WTC11 (cell line): ENCODE results near the gene GNL1. TPM values are rescaled to one million over a fixed set of nuclear protein-coding genes. Genes with fewer than 3 reads are reported as not detected.

ENCODE experiments used
- ATAC-seq: fragments of 200-7000 bp; cut with Tn5 transposase; 2 replicates; pipeline ENCODE4 v1.10.0; 2021; ENCODE audit warnings: mild to moderate bottlenecking, moderate library complexity
- CTCF ChIA-PET: fragments of 300-600 bp; sonication (Branson Sonifier 250); formaldehyde crosslinking; loops from one replicate; lab custom pipeline; 2021; ENCODE audit warnings: antibody characterized with exemption; lab: Charles Lee
- POLR2A ChIA-PET: fragments of 350-600 bp; sonication (Branson Sonifier 250); formaldehyde crosslinking; loops from one replicate; lab custom pipeline; 2021; ENCODE audit warnings: antibody characterized with exemption; lab: Charles Lee
- DNase-seq: peaks from one replicate; pipeline ENCODE4 v3.0.0; 2021; ENCODE audit warnings: low spot score
- H3K27ac Mint-ChIP-seq: 2 replicates; pipeline ENCODE4 v1.8.0; 2021; ENCODE audit warnings: mixed read lengths
- H3K27me3 Mint-ChIP-seq: 2 replicates; pipeline ENCODE4 v1.8.0; 2021; ENCODE audit warnings: low read depth, mild to moderate bottlenecking, moderate library complexity, mixed read lengths
- H3K36me3 Mint-ChIP-seq: 2 replicates; pipeline ENCODE4 v1.8.0; 2021; ENCODE audit warnings: mixed read lengths
- H3K4me1 Mint-ChIP-seq: 2 replicates; pipeline ENCODE4 v1.8.0; 2022; ENCODE audit warnings: mixed read lengths
- H3K4me3 Mint-ChIP-seq: 2 replicates; pipeline ENCODE4 v1.8.0; 2021; ENCODE audit warnings: mild to moderate bottlenecking, moderate library complexity, mixed read lengths
- H3K9me3 Mint-ChIP-seq: 2 replicates; pipeline ENCODE4 v1.8.0; 2021; ENCODE audit warnings: mixed read lengths
- ARID4B ChIP-seq: sonication (generic); formaldehyde crosslinking; IDR thresholded peaks from 2 replicates; pipeline ENCODE4 v1.8.0; 2023; ENCODE audit warnings: missing genetic modification reagents, mild to moderate bottlenecking, borderline replicate concordance
- CDX4 ChIP-seq: fragments of 250-450 bp; sonication (Bioruptor Pico); IDR thresholded peaks from 2 replicates; pipeline ENCODE4 v1.9.0; 2021; ENCODE audit warnings: moderate library complexity, mild to moderate bottlenecking, inconsistent platforms, borderline replicate concordance
- CTCF ChIP-seq: fragments of 200-600 bp; IDR thresholded peaks from 2 replicates; pipeline ENCODE4 v1.8.0; 2022; ENCODE audit warnings: antibody characterized with exemption
- HMGA2 ChIP-seq: fragments of 250-450 bp; sonication (Bioruptor Pico); IDR thresholded peaks from 2 replicates; pipeline ENCODE4 v1.4.0; 2021; ENCODE audit warnings: mild to moderate bottlenecking, moderate library complexity
- KAT7 ChIP-seq: sonication (generic); formaldehyde crosslinking; IDR thresholded peaks from 2 replicates; pipeline ENCODE4 v1.8.1; 2023; ENCODE audit warnings: missing genetic modification reagents, mild to moderate bottlenecking, borderline replicate concordance
- RORB ChIP-seq: fragments of 250-450 bp; sonication (Bioruptor Pico); IDR thresholded peaks from 2 replicates; pipeline ENCODE4 v1.9.0; 2021; ENCODE audit warnings: mild to moderate bottlenecking
- SMAD4 ChIP-seq: sonication (generic); formaldehyde crosslinking; IDR thresholded peaks from 2 replicates; pipeline ENCODE4 v1.8.0; 2022; ENCODE audit warnings: mild to moderate bottlenecking, missing genetic modification reagents
- SOX15 ChIP-seq: fragments of 250-450 bp; sonication (Bioruptor Pico); IDR thresholded peaks from 2 replicates; pipeline ENCODE4 v1.9.0; 2021; ENCODE audit warnings: mild to moderate bottlenecking
- STAT6 ChIP-seq: sonication (generic); formaldehyde crosslinking; conservative IDR thresholded peaks from 2 replicates; pipeline ENCODE4 v1.8.1; 2023; ENCODE audit warnings: mild to moderate bottlenecking, low read depth, missing genetic modification reagents, moderate library complexity
- TEAD1 ChIP-seq: sonication (generic); formaldehyde crosslinking; IDR thresholded peaks from 2 replicates; pipeline ENCODE4 v1.8.0; 2022; ENCODE audit warnings: mild to moderate bottlenecking, missing genetic modification reagents
- ZBTB43 ChIP-seq: sonication (generic); formaldehyde crosslinking; IDR thresholded peaks from 2 replicates; pipeline ENCODE4 v1.8.1; 2023; ENCODE audit warnings: mild to moderate bottlenecking, missing genetic modification reagents
- ZNF219 ChIP-seq: sonication (generic); formaldehyde crosslinking; IDR thresholded peaks from 2 replicates; pipeline ENCODE4 v1.8.0; 2023; ENCODE audit warnings: missing genetic modification reagents, mild to moderate bottlenecking, borderline replicate concordance
- ZNF317 ChIP-seq: sonication (generic); formaldehyde crosslinking; IDR thresholded peaks from 2 replicates; pipeline ENCODE4 v1.8.1; 2023; ENCODE audit warnings: low read depth, mild to moderate bottlenecking, moderate library complexity, missing genetic modification reagents, borderline replicate concordance
- ZNF532 ChIP-seq: fragments of 250-450 bp; sonication (Bioruptor Pico); IDR thresholded peaks from 2 replicates; pipeline ENCODE4 v1.9.0; 2021; ENCODE audit warnings: mild to moderate bottlenecking, borderline replicate concordance
- total RNA-seq: library from RNA; stranded (reverse); gene quantifications from 3 replicates; pipeline ENCODE4 v1.2.3, GENCODE V29; 2021
- TF ChIP-seq, protein P1 (sequence below): fragments of 250-450 bp; sonication (Bioruptor Pico); IDR thresholded peaks from 2 replicates; pipeline ENCODE4 v2.1.2; 2022; ENCODE audit warnings: mild to moderate bottlenecking, moderate library complexity
- TF ChIP-seq, protein P2 (sequence below): sonication (generic); formaldehyde crosslinking; IDR thresholded peaks from 2 replicates; pipeline ENCODE4 v1.8.1; 2022; ENCODE audit warnings: missing genetic modification reagents, borderline replicate concordance

The GNL1 gene
- total RNA-seq, 1 experiment from 2014 or later: 85.7 TPM

- H3K27ac Mint-ChIP-seq: no peak overlapping the region
- ATAC-seq: no peak
- H3K9me3 Mint-ChIP-seq: peaks cover 6% of the 10 kb centered on the region; the same call in 1 of the 2 replicates
- peaks cover 11% of the 10 kb centered on the region for H3K36me3 Mint-ChIP-seq
- no peak for DNase-seq
- POLR2A ChIA-PET: no interaction called here
- H3K4me1 Mint-ChIP-seq: no peaks in the 10 kb centered on the region; the same call in 1 of the 2 replicates
- no peak overlapping the region for H3K4me3 Mint-ChIP-seq
- CTCF ChIA-PET: interaction anchor here (0.8 to 2.3 kb wide), 7 partner anchors 7 to 96 kb away, joined by 3 to 8 read pairs (median 6); no protein-coding TSS in a partner anchor
- H3K27me3 Mint-ChIP-seq: peaks cover 5% of the 10 kb centered on the region
- no peak for TF ChIP-seq ZBTB43 (CRISPR knock-in tag)
- TF ChIP-seq KAT7 (CRISPR knock-in tag): no peak
- TF ChIP-seq SMAD4: no peak
- TF ChIP-seq, protein P1, sequence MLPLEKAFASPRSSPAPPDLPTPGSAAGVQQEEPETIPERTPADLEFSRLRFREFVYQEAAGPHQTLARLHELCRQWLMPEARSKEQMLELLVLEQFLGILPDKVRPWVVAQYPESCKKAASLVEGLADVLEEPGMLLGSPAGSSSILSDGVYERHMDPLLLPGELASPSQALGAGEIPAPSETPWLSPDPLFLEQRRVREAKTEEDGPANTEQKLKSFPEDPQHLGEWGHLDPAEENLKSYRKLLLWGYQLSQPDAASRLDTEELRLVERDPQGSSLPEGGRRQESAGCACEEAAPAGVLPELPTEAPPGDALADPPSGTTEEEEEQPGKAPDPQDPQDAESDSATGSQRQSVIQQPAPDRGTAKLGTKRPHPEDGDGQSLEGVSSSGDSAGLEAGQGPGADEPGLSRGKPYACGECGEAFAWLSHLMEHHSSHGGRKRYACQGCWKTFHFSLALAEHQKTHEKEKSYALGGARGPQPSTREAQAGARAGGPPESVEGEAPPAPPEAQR (CRISPR knock-in tag): no peak
- TF ChIP-seq ZNF317 (CRISPR knock-in tag): no peak
- TF ChIP-seq, protein P2, sequence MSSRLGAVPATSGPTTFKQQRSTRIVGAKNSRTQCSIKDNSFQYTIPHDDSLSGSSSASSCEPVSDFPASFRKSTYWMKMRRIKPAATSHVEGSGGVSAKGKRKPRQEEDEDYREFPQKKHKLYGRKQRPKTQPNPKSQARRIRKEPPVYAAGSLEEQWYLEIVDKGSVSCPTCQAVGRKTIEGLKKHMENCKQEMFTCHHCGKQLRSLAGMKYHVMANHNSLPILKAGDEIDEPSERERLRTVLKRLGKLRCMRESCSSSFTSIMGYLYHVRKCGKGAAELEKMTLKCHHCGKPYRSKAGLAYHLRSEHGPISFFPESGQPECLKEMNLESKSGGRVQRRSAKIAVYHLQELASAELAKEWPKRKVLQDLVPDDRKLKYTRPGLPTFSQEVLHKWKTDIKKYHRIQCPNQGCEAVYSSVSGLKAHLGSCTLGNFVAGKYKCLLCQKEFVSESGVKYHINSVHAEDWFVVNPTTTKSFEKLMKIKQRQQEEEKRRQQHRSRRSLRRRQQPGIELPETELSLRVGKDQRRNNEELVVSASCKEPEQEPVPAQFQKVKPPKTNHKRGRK (CRISPR knock-in tag): no peak
- TF ChIP-seq STAT6: no peak
- TF ChIP-seq HMGA2 (CRISPR knock-in tag): no peak
- TF ChIP-seq ARID4B (CRISPR knock-in tag): no peak
- no peak for TF ChIP-seq SOX15 (CRISPR knock-in tag)
- TF ChIP-seq ZNF219 (CRISPR knock-in tag): no peak
- no peak for TF ChIP-seq RORB
- no peak for TF ChIP-seq CDX4 (CRISPR knock-in tag)
- TF ChIP-seq CTCF: no peak
- TF ChIP-seq TEAD1 (CRISPR knock-in tag): no peak
- TF ChIP-seq ZNF532 (CRISPR knock-in tag): no peak
Measured at GRCh38 chr6:30500421-30501355, 55.6 kb downstream of the GNL1 start.
